Breast epithelium (tissue), 4 donors: Measurements from ENCODE around the gene NTNG1. TPM values are rescaled to one million over a fixed set of nuclear protein-coding genes. Genes with fewer than 3 reads are reported as not detected.
A peak's percentile ranks its signal among the peaks of the same experiment; 100 is the strongest.

ENCODE experiments used
- DNase-seq, 2 donors: peaks; one replicate each; pipeline ENCODE4 v3.0.0-alpha.2; 2019; ENCODE audit warnings: low spot score in 2 of 2
- H3K27ac ChIP-seq, 2 donors: fragments of 200-600 bp; sonication (generic) in 1 of 2; one replicate each; pipeline ENCODE4 v1.5.1; 2016 to 2019; ENCODE audit warnings: mild to moderate bottlenecking in 1 of 2
- H3K27me3 ChIP-seq, 2 donors: fragments of 200-600 bp; sonication (generic) in 1 of 2; one replicate each; pipeline versions ENCODE4 v1.5.1 to v1.6.0; 2017 to 2019; ENCODE audit warnings: control low read depth in 1 of 2, mild to moderate bottlenecking in 1 of 2
- H3K36me3 ChIP-seq: fragments of 200-600 bp; one replicate; pipeline ENCODE4 v1.5.1; 2019
- H3K4me1 ChIP-seq, 2 donors: fragments of 200-600 bp; sonication (generic); one replicate each; pipeline ENCODE4 v1.5.1; 2016 to 2019; ENCODE audit warnings: control low read depth in 1 of 2
- H3K4me3 ChIP-seq, 3 donors: fragments of 200-600 bp; sonication (generic); 1 replicate in 2 of 3; 2 replicates in 1 of 3; pipeline ENCODE4 v1.5.1; 2016 to 2019; ENCODE audit warnings: mild to moderate bottlenecking in 3 of 3, moderate library complexity in 2 of 3
- H3K9me3 ChIP-seq, 2 donors: fragments of 200-600 bp; sonication (generic) in 1 of 2; one replicate each; pipeline ENCODE4 v1.5.1; 2016 to 2019; ENCODE audit warnings: control low read depth in 1 of 2
- POLR2A ChIP-seq: fragments of 450-650 bp; IDR thresholded peaks from one replicate; pipeline ENCODE4 v1.6.1; 2016; ENCODE audit warnings: antibody characterized with exemption, mild to moderate bottlenecking, moderate library complexity
- POLR2AphosphoS5 ChIP-seq, 3 donors: sonication (generic); formaldehyde crosslinking; IDR thresholded peaks; one replicate each; pipeline ENCODE4 v1.6.1; 2017; ENCODE audit warnings: antibody characterized with exemption in 3 of 3
- intact Hi-C: fragments of 100-400 bp; cut with DNase I; formaldehyde crosslinking; loops from one replicate; pipeline ENCODE4 v1.15.1; 2023; ENCODE audit warnings: low total_unique reads
- total RNA-seq, 3 donors: library from RNA; depleted of rRNA; stranded (reverse); fragments of >200 nt; gene quantifications; one replicate each; pipeline ENCODE4 v1.1.0, GENCODE V29; 2016
- TF ChIP-seq, protein P1 (sequence below), 3 donors: fragments of 450-650 bp; IDR thresholded peaks; one replicate each; pipeline ENCODE4 v1.5.1; 2016 to 2017; ENCODE audit warnings: antibody characterized with exemption in 3 of 3, mild to moderate bottlenecking in 3 of 3, moderate library complexity in 3 of 3

The NTNG1 gene
- total RNA-seq, 3 donors from 2014 or later = 0.32 to 5.7 (median 0.98) TPM

DNA sequence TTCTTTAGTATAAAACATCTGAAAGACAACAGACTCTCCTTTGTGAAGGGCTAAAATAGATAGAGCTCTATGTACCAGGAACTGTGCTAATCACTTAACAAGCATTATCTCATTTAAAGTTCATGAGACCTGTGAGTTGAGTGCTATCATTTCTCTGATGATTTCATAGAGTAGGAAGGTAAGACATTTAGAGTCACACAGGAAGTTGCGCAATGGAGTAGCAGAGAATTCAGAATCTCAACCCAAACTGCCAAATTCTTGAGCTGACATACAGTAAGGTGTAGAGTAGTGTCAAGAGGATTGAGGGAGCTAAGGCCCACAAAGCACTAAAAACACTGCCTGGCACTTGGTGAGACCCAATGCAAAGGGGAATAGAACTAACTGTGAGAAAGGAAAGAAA, 384.3 kb downstream of the NTNG1 start:
- DNase-seq = no peak
- intact Hi-C loops = no loop called here
- TF ChIP-seq, protein P1, sequence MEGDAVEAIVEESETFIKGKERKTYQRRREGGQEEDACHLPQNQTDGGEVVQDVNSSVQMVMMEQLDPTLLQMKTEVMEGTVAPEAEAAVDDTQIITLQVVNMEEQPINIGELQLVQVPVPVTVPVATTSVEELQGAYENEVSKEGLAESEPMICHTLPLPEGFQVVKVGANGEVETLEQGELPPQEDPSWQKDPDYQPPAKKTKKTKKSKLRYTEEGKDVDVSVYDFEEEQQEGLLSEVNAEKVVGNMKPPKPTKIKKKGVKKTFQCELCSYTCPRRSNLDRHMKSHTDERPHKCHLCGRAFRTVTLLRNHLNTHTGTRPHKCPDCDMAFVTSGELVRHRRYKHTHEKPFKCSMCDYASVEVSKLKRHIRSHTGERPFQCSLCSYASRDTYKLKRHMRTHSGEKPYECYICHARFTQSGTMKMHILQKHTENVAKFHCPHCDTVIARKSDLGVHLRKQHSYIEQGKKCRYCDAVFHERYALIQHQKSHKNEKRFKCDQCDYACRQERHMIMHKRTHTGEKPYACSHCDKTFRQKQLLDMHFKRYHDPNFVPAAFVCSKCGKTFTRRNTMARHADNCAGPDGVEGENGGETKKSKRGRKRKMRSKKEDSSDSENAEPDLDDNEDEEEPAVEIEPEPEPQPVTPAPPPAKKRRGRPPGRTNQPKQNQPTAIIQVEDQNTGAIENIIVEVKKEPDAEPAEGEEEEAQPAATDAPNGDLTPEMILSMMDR (IDR thresholded peaks at IDR 0.05) = no peak
- TF ChIP-seq POLR2A = no peak
- no peak for TF ChIP-seq POLR2AphosphoS5 (IDR thresholded peaks at IDR 0.05)

DNA sequence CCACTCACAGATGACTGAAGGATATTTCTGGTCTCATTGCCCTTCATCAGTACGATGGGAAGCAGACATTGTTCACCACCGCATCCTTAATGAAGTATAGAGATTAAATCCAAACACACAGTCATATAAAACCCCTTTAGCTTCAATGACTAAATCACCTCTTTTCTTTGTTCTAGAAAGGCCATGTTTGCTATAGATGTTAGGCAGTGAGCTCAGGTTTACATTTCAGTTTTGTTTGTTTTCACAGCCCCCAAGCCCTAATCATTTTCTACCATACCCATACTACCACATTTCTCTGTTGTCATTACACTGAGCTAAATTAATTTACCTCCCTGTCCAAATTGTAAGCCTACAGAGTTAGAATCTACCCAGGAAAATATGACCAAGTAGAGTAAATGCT, 385.1 kb downstream of the NTNG1 start:
- intact Hi-C loops = no loop called here
- Histone ChIP-seq H3K36me3 (no peaks in the 10 kb centered on the region), H3K4me3 (no peak overlapping the region), H3K4me1 (no peaks in the 10 kb centered on the region), H3K27ac (no peak overlapping the region), H3K27me3 (no peaks in the 10 kb centered on the region), H3K9me3 (no peaks in the 10 kb centered on the region)
- DNase-seq = no peak
- TF ChIP-seq, protein P1 (IDR thresholded peaks at IDR 0.05) = no peak
- TF ChIP-seq POLR2AphosphoS5 (IDR thresholded peaks at IDR 0.05) (no peak), POLR2A (no peak)

More for the DNA sequence above, 384.3 kb downstream of the NTNG1 start:
- Histone ChIP-seq H3K36me3 (no peaks in the 10 kb centered on the region), H3K9me3 (no peaks in the 10 kb centered on the region), H3K27ac (no peak overlapping the region), H3K4me1 (no peaks in the 10 kb centered on the region), H3K4me3 (no peak overlapping the region), H3K27me3 (no peaks in the 10 kb centered on the region)

DNA sequence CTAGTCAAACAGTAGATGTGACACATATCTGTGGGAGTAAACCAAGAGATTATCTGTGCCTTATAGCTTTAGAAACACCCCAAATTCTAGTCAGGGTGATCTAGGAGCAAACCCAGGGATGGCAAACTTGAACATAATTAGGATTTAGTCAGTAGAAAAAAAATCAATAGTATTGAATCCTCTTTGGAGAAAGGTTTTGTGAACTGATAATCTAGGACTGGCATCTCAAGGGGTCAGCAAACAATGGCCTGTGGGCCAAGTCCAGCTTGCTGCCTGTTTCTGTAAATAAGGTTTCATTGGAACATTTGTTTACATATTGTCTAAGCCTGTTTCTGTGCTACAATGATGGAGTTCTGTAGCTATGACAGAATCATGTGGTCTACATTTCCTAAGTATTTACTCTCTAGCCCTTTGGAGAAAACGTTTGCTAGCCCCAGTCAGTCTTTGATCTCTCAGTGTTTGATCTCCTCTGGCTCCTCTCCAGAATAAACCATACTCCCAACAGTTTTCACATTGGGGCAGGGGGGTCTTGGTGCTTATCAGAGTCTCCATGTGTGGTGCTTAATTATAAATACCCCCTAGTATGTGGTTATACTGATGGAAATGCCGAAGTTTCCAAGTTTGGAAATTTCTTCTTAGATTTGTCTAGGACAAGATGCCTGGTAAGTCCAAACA, 385.8 kb downstream of the NTNG1 start:
- H3K4me1 ChIP-seq = no peaks in the 10 kb centered on the region
- H3K4me3 ChIP-seq = no peak overlapping the region
- H3K36me3 ChIP-seq = no peaks in the 10 kb centered on the region
- no peaks in the 10 kb centered on the region for H3K9me3 ChIP-seq
- intact Hi-C loops = no loop called here
- H3K27me3 ChIP-seq = no peaks in the 10 kb centered on the region
- no peak for DNase-seq
- TF ChIP-seq POLR2AphosphoS5 (IDR thresholded peaks at IDR 0.05) = no peak
- no peak for TF ChIP-seq POLR2A
- TF ChIP-seq, protein P1 (IDR thresholded peaks at IDR 0.05) = no peak
- H3K27ac ChIP-seq = no peak overlapping the region

DNA sequence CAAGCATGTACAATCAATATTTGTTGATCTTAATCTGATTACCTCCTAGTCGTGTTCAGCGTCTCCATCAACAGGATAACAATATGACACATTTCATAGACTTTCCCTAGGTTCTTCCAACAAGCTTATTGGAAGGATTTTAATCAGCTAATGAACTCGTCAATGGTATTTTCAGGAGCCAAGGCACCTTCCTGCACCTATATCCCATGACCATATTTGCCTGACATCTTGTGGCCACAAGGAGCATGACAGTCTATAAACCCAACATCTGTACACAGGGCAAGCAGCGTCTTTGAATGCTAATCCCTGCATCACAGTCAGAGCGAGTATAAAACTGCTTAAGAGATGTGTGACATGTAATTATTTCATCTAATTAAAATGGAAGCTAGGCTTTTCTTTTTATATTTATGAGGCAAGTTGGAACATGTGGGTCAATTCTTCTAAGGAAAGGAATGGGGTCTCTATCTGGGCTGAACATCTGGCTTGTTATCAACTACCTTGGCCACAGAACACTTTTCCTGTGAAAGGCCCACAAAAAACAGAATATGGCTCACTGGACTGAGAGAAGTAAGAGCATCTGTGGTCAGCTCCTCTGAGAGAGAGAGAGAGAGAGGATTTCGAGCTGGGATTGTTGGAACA, 388.8 kb downstream of the NTNG1 start:
- Histone ChIP-seq H3K4me3 (no peak overlapping the region), H3K9me3 (no peaks in the 10 kb centered on the region), H3K27ac (peak overlapping the region; percentile 60 to 70), H3K4me1 (no peaks in the 10 kb centered on the region), H3K27me3 (no peaks in the 10 kb centered on the region), H3K36me3 (no peaks in the 10 kb centered on the region)
- TF ChIP-seq, protein P1 (IDR thresholded peaks at IDR 0.05) = peak; percentile 72 to 86 (median 74)
- TF ChIP-seq POLR2A = no peak
- intact Hi-C loops = no loop called here
- peak in 1 of 2 donors; percentile 30 for DNase-seq

DNA sequence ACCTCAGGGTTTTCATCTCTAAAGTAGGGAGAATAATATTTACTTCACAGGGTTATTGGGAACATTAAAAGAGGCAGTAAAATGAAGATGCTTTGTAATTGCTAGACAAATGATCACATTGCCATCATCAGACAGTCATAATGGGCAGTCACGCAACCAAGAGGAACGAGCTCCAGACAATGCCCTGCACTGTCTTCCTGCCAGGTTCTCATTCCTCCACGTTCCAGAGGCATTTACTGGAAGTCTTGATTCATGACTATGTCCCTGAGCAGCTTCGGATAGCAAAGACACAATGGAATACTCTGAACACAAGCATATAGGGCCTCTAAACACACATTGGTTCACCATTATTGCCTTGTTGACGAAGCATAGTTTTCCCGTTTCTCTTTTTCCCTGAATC, 389.7 kb downstream of the NTNG1 start:
- peak overlapping the region; percentile 60 to 70 for H3K27ac ChIP-seq
- H3K27me3 ChIP-seq = no peaks in the 10 kb centered on the region
- no peaks in the 10 kb centered on the region for H3K36me3 ChIP-seq
- TF ChIP-seq POLR2AphosphoS5 (IDR thresholded peaks at IDR 0.05) = peak in 2 of 3 donors; percentile 45 to 50
- TF ChIP-seq POLR2A = no peak
- TF ChIP-seq, protein P1 (IDR thresholded peaks at IDR 0.05) = no peak
- intact Hi-C loops = no loop called here
- H3K9me3 ChIP-seq = no peaks in the 10 kb centered on the region
- DNase-seq = peak in 1 of 2 donors; percentile 85
- H3K4me1 ChIP-seq = no peaks in the 10 kb centered on the region
- H3K4me3 ChIP-seq = no peak overlapping the region
